ENCODE results near the gene ZNF823.

- TF ChIP-seq EZH2 (IDR thresholded peaks at IDR 0.05; ENCODE audit: insufficient read depth, poor library complexity, severe bottlenecking) (no peak), EZH2phosphoT487 (IDR thresholded peaks at IDR 0.05; ENCODE audit: insufficient read depth, low read depth) (no peak)
These were observed 8.5 kb upstream of the ZNF823 start for GRCh38 chr19:11747277-11747676.

Data from GM23248 (cell line).